ENCODE results near the gene FXR2.

The FXR2 gene

GRCh38 chr17:7646457-7646856 is 31.8 kb upstream of the FXR2 start:
- POLR2A ChIA-PET: interaction anchor here (1.0 to 2.2 kb wide), 2 partner anchors 10 to 41 kb away, joined by 5 to 6 read pairs; partner anchors contain the start of gene TP53
- TF ChIP-seq ZBTB21 (tag by site-specific recombination; IDR thresholded peaks at IDR 0.05) (no peak), ZSCAN18 (tag by site-specific recombination; IDR thresholded peaks at IDR 0.05) (no peak), SP2 (tag by site-specific recombination; IDR thresholded peaks at IDR 0.05) (no peak), ZNF148 (tag by site-specific recombination; IDR thresholded peaks at IDR 0.05; ENCODE audit: borderline replicate concordance) (no peak), ZBTB10 (tag by site-specific recombination; IDR thresholded peaks at IDR 0.05) (no peak), REST (tag by site-specific recombination; IDR thresholded peaks at IDR 0.05) (no peak), ZNF777 (tag by site-specific recombination; IDR thresholded peaks at IDR 0.05; ENCODE audit: borderline replicate concordance) (no peak), BCL6B (tag by site-specific recombination; IDR thresholded peaks at IDR 0.05) (no peak), YY1 (tag by site-specific recombination; IDR thresholded peaks at IDR 0.05) (no peak), PRDM6 (tag by site-specific recombination; IDR thresholded peaks at IDR 0.05) (no peak), ZIC2 (tag by site-specific recombination; IDR thresholded peaks at IDR 0.05) (no peak), ZNF132 (tag by site-specific recombination; IDR thresholded peaks at IDR 0.05; ENCODE audit: borderline replicate concordance) (no peak)
- Histone ChIP-seq H3K36me3 (ENCODE audit: control insufficient read depth in 2 of 2, insufficient read depth in 1 of 2, low read length in 2 of 2) (no peaks in the 10 kb centered on the region), H3K4me3 (ENCODE audit: low read depth, low read length) (no peak overlapping the region), H3K4me1 (ENCODE audit: control insufficient read depth, insufficient read depth, low read length) (peaks cover 5% of the 10 kb centered on the region), H3K9me3 (ENCODE audit: control insufficient read depth, insufficient read depth, low read depth, low read length) (no peaks in the 10 kb centered on the region), H3K27ac (ENCODE audit: extremely low read depth, low read depth, low read length) (no peak overlapping the region)
- CTCF ChIA-PET: interaction anchor here (0.7 to 1.4 kb wide), 2 partner anchors 24 to 41 kb away, joined by 4 to 5 read pairs; partner anchors contain the start of gene TP53
